Astrocyte (in vitro differentiated cells and primary cell): Measurements from ENCODE around the gene FUCA1. TPM values are rescaled to one million over a fixed set of nuclear protein-coding genes. Genes with fewer than 3 reads are reported as not detected.

ENCODE experiments used
- DNase-seq: peaks from one replicate; pipeline ENCODE4 v3.0.0-alpha.2; 2010; ENCODE audit warnings: low read depth
- FAIRE-seq: peaks from 2 replicates; lab custom pipeline; 2011; peaks lifted over from hg19 to GRCh38; lab: Jason Lieb, UNC
- H2AFZ ChIP-seq: 2 replicates; pipeline ENCODE4 v1.6.0; 2012; ENCODE audit warnings: low read depth, low read length, inconsistent platforms
- H3K27ac ChIP-seq: 2 replicates; pipeline ENCODE4 v1.5.1; 2011; ENCODE audit warnings: low read depth, low read length, inconsistent platforms
- H3K27me3 ChIP-seq: 2 replicates; pipeline ENCODE4 v1.6.0; 2011; ENCODE audit warnings: low read length, inconsistent platforms; ENCODE audit not compliant: insufficient read depth
- H3K36me3 ChIP-seq: 2 replicates; pipeline ENCODE4 v1.5.1; 2011; ENCODE audit warnings: low read length, inconsistent platforms; ENCODE audit not compliant: insufficient read depth
- H3K4me1 ChIP-seq: 2 replicates; pipeline ENCODE4 v1.5.1; 2011; ENCODE audit warnings: low read length, inconsistent platforms; ENCODE audit not compliant: insufficient read depth
- H3K4me2 ChIP-seq: 2 replicates; pipeline ENCODE4 v1.6.0; 2012; ENCODE audit warnings: low read length, inconsistent platforms
- H3K4me3 ChIP-seq: 2 replicates; pipeline ENCODE4 v1.5.1; 2011; ENCODE audit warnings: low read depth, mild to moderate bottlenecking, low read length, inconsistent platforms; ENCODE audit not compliant: insufficient read depth
- H3K79me2 ChIP-seq: 2 replicates; pipeline ENCODE4 v1.6.0; 2012; ENCODE audit warnings: mild to moderate bottlenecking, low read length, inconsistent platforms; ENCODE audit not compliant: insufficient read depth
- H3K9ac ChIP-seq: 2 replicates; pipeline ENCODE4 v1.6.0; 2012; ENCODE audit warnings: mild to moderate bottlenecking, low read length, inconsistent platforms
- H3K9me3 ChIP-seq: 2 replicates; pipeline ENCODE4 v1.5.1; 2012; ENCODE audit warnings: low read depth, mild to moderate bottlenecking, low read length, inconsistent platforms; ENCODE audit not compliant: insufficient read depth
- H4K20me1 ChIP-seq: 2 replicates; pipeline ENCODE4 v1.6.0; 2012; ENCODE audit warnings: low read length, inconsistent platforms; ENCODE audit not compliant: insufficient read depth
- H3K27ac Mint-ChIP-seq: one replicate; pipeline ENCODE4 v1.8.0; 2021; ENCODE audit warnings: mild to moderate bottlenecking, mixed read lengths; ENCODE audit not compliant: unreplicated experiment
- H3K27me3 Mint-ChIP-seq: one replicate; pipeline ENCODE4 v1.8.0; 2021; ENCODE audit warnings: low read depth, mixed read lengths; ENCODE audit not compliant: unreplicated experiment
- H3K36me3 Mint-ChIP-seq: one replicate; pipeline ENCODE4 v1.8.0; 2021; ENCODE audit warnings: low read depth, mixed read lengths; ENCODE audit not compliant: unreplicated experiment
- H3K4me1 Mint-ChIP-seq: one replicate; pipeline ENCODE4 v1.8.0; 2021; ENCODE audit warnings: low read depth, mixed read lengths; ENCODE audit not compliant: unreplicated experiment
- H3K4me3 Mint-ChIP-seq: one replicate; pipeline ENCODE4 v1.8.0; 2021; ENCODE audit warnings: mild to moderate bottlenecking, moderate library complexity, mixed read lengths; ENCODE audit not compliant: unreplicated experiment
- H3K9me3 Mint-ChIP-seq: one replicate; pipeline ENCODE4 v1.8.0; 2021; ENCODE audit warnings: mild to moderate bottlenecking, mixed read lengths; ENCODE audit not compliant: unreplicated experiment
- EZH2 ChIP-seq: IDR thresholded peaks from 2 replicates; pipeline ENCODE4 v1.6.1; 2012; ENCODE audit warnings: mild to moderate bottlenecking, low read length, inconsistent platforms; ENCODE audit not compliant: insufficient read depth
- total RNA-seq: library from RNA; stranded (reverse); gene quantifications from 2 replicates; pipeline ENCODE4 v1.2.1, GENCODE V29; 2021
- TF ChIP-seq, protein P1 (sequence below): IDR thresholded peaks from 2 replicates; pipeline ENCODE4 v1.5.1; 2011; ENCODE audit warnings: low read depth, mild to moderate bottlenecking, inconsistent platforms, low read length, moderate library complexity; ENCODE audit not compliant: insufficient read depth

Gene FUCA1
- total RNA-seq, 1 donor from 2014 or later, result 10.4 TPM

GRCh38 chr1:23814016-23814415 lies 54.1 kb downstream of the FUCA1 start:
- H3K4me1 Mint-ChIP-seq, result no peaks in the 10 kb centered on the region

DNA sequence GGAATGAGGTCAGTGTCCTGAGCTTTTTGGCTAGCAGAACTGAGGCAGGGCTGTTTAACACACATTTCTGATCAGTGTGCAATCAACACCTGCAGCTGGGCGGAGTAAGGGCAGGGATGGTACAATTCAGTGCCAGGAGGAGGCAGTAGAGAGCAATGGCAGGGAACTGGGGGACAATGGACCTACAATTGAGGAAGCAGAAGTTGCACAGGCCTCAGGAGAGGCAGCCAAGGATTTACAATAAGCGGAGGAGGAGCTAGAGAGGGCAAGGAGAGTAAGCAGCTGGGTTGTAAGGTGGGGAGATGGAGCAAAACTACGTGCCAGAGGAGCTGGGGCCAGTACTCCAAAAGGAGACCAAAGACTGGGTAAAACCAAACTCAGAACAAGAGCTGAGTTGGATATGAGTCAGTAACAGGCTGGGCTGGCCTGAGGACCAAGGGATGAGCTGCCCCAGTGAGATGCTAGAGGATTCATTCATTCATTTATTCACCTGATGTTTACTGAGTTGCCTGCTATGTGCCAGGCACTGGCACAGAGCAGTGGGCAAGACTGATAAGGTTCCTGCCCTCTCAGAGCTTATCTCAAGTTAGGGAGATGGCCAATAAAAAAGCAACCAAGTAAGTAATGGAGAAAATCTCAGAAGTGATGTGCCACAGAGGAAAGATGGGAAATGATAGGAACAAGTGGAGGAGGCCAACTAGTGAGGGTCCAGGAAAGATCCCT lies 57.1 kb downstream of the FUCA1 start:
- no peak overlapping the region for H2AFZ ChIP-seq

More at GRCh38 chr1:23814016-23814415, 54.1 kb downstream of the FUCA1 start:
- no peaks in the 10 kb centered on the region for H3K79me2 ChIP-seq
- Mint-ChIP-seq H3K9me3 (no peaks in the 10 kb centered on the region), H3K4me3 (no peak overlapping the region), H3K27ac (no peak overlapping the region), H3K27me3 (peaks cover 4% of the 10 kb centered on the region), H3K36me3 (peaks cover 13% of the 10 kb centered on the region)
- no peak overlapping the region for H3K4me2 ChIP-seq
- H3K9me3 ChIP-seq, result no peaks in the 10 kb centered on the region
- TF ChIP-seq, protein P1, sequence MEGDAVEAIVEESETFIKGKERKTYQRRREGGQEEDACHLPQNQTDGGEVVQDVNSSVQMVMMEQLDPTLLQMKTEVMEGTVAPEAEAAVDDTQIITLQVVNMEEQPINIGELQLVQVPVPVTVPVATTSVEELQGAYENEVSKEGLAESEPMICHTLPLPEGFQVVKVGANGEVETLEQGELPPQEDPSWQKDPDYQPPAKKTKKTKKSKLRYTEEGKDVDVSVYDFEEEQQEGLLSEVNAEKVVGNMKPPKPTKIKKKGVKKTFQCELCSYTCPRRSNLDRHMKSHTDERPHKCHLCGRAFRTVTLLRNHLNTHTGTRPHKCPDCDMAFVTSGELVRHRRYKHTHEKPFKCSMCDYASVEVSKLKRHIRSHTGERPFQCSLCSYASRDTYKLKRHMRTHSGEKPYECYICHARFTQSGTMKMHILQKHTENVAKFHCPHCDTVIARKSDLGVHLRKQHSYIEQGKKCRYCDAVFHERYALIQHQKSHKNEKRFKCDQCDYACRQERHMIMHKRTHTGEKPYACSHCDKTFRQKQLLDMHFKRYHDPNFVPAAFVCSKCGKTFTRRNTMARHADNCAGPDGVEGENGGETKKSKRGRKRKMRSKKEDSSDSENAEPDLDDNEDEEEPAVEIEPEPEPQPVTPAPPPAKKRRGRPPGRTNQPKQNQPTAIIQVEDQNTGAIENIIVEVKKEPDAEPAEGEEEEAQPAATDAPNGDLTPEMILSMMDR, result no peak
- TF ChIP-seq EZH2, result no peak
- H2AFZ ChIP-seq, result no peak overlapping the region
- FAIRE-seq (no peak), DNase-seq (peak; percentile 10)
- peaks cover 11% of the 10 kb centered on the region for H3K36me3 ChIP-seq
- no peaks in the 10 kb centered on the region for H3K27me3 ChIP-seq
- H3K9ac ChIP-seq, result no peak overlapping the region
- no peak overlapping the region for H3K4me3 ChIP-seq
- H3K27ac ChIP-seq, result no peak overlapping the region
- H4K20me1 ChIP-seq, result no peaks in the 10 kb centered on the region
- no peaks in the 10 kb centered on the region for H3K4me1 ChIP-seq

More for the DNA sequence above, 57.1 kb downstream of the FUCA1 start:
- no peak for FAIRE-seq
- peak overlapping the region; percentile 42 for H3K27ac Mint-ChIP-seq
- H3K27me3 Mint-ChIP-seq, result peaks cover 4% of the 10 kb centered on the region
- no peaks in the 10 kb centered on the region for H3K27me3 ChIP-seq
- no peak overlapping the region for H3K4me3 ChIP-seq
- no peaks in the 10 kb centered on the region for H3K9me3 Mint-ChIP-seq
- no peak for TF ChIP-seq EZH2
- TF ChIP-seq, protein P1, result peak; percentile 55
- H3K9ac ChIP-seq, result no peak overlapping the region
- DNase-seq, result no peak
- no peaks in the 10 kb centered on the region for H3K79me2 ChIP-seq
- H4K20me1 ChIP-seq, result no peaks in the 10 kb centered on the region
- H3K4me1 ChIP-seq, result no peaks in the 10 kb centered on the region
- H3K4me2 ChIP-seq, result no peak overlapping the region
- peaks cover 25% of the 10 kb centered on the region for H3K36me3 Mint-ChIP-seq
- H3K9me3 ChIP-seq, result no peaks in the 10 kb centered on the region
- no peak overlapping the region for H3K4me3 Mint-ChIP-seq
- H3K36me3 ChIP-seq, result peaks cover 2% of the 10 kb centered on the region
- H3K27ac ChIP-seq, result no peak overlapping the region
- peaks cover 9% of the 10 kb centered on the region for H3K4me1 Mint-ChIP-seq
